Measurements from ENCODE around the gene IGSF21.

The IGSF21 gene

GRCh38 chr1:18204575-18204974 is 97.0 kb downstream of the IGSF21 start:
- DNase-seq (ENCODE audit: low spot score) (no peak), FAIRE-seq (no peak)

- FAIRE-seq, result no peak
- DNase-seq (ENCODE audit: low spot score), result no peak
These were observed 97.7 kb downstream of the IGSF21 start for GRCh38 chr1:18205319-18205718.

GRCh38 chr1:18211764-18212163 is 104.2 kb downstream of the IGSF21 start:
- DNase-seq (ENCODE audit: low spot score) (no peak), FAIRE-seq (no peak)

- FAIRE-seq, result no peak
- peak; percentile 21 for DNase-seq (ENCODE audit: low spot score)
These were observed 109.9 kb downstream of the IGSF21 start for GRCh38 chr1:18217398-18218043.

GRCh38 chr1:18229625-18230024 is 122.0 kb downstream of the IGSF21 start:
- FAIRE-seq (no peak), DNase-seq (ENCODE audit: low spot score) (no peak)

GRCh38 chr1:18230321-18230720 is 122.7 kb downstream of the IGSF21 start:
- DNase-seq (ENCODE audit: low spot score), result no peak

GRCh38 chr1:18230840-18231239 is 123.2 kb downstream of the IGSF21 start:
- DNase-seq (ENCODE audit: low spot score) (no peak), FAIRE-seq (no peak)

More at GRCh38 chr1:18230321-18230720, 122.7 kb downstream of the IGSF21 start:
- no peak for FAIRE-seq

- DNase-seq (ENCODE audit: low spot score) (no peak), FAIRE-seq (no peak)
These were observed 124.5 kb downstream of the IGSF21 start for GRCh38 chr1:18232052-18232451.

- no peak for FAIRE-seq
- DNase-seq (ENCODE audit: low spot score), result no peak
These were observed 125.7 kb downstream of the IGSF21 start for GRCh38 chr1:18233176-18233864.

- DNase-seq (ENCODE audit: low spot score) (peak; percentile 29), FAIRE-seq (no peak)
These were observed 127.2 kb downstream of the IGSF21 start for GRCh38 chr1:18234790-18235242.

- DNase-seq (ENCODE audit: low spot score), result no peak
- no peak for FAIRE-seq
These were observed 129.8 kb downstream of the IGSF21 start for GRCh38 chr1:18237371-18237770.

- no peak for DNase-seq (ENCODE audit: low spot score)
- no peak for FAIRE-seq
These were observed 130.6 kb downstream of the IGSF21 start for GRCh38 chr1:18238190-18238589.

GRCh38 chr1:18239671-18240070 is 132.1 kb downstream of the IGSF21 start:
- no peak for FAIRE-seq
- no peak for DNase-seq (ENCODE audit: low spot score)

- FAIRE-seq, result no peak
- DNase-seq (ENCODE audit: low spot score), result no peak
These were observed 133.3 kb downstream of the IGSF21 start for GRCh38 chr1:18240906-18241305.

GRCh38 chr1:18241891-18242290 is 134.3 kb downstream of the IGSF21 start:
- DNase-seq (ENCODE audit: low spot score) (no peak), FAIRE-seq (no peak)

- FAIRE-seq (no peak), DNase-seq (ENCODE audit: low spot score) (no peak)
These were observed 136.0 kb downstream of the IGSF21 start for GRCh38 chr1:18243503-18244175.

- FAIRE-seq, result no peak
- DNase-seq (ENCODE audit: low spot score), result no peak
These were observed 137.2 kb downstream of the IGSF21 start for GRCh38 chr1:18244762-18245161.

- DNase-seq (ENCODE audit: low spot score), result no peak
- no peak for FAIRE-seq
These were observed 138.0 kb downstream of the IGSF21 start for GRCh38 chr1:18245647-18246046.

GRCh38 chr1:18246543-18246942 is 138.9 kb downstream of the IGSF21 start:
- FAIRE-seq (no peak), DNase-seq (ENCODE audit: low spot score) (no peak)

- no peak for FAIRE-seq
- DNase-seq (ENCODE audit: low spot score), result no peak
These were observed 139.6 kb downstream of the IGSF21 start for GRCh38 chr1:18247151-18247550.

GRCh38 chr1:18249631-18250030 is 142.0 kb downstream of the IGSF21 start:
- no peak for DNase-seq (ENCODE audit: low spot score)
- FAIRE-seq, result no peak

GRCh38 chr1:18253093-18253492 is 145.5 kb downstream of the IGSF21 start:
- FAIRE-seq, result no peak
- DNase-seq (ENCODE audit: low spot score), result no peak

Measured in RCC 7860 (cell line).